Sigmoid colon (tissue), 4 donors: ENCODE data around the gene STK32B.

Experiments used
- CTCF ChIP-seq, 4 experiments: fragments of 450-650 bp in 3 of 4; fragments of 200-600 bp in 1 of 4; IDR thresholded peaks; one replicate each; pipeline ENCODE4 v1.5.1; 2016 to 2019; ENCODE audit warnings: antibody characterized with exemption in 4 of 4, mild to moderate bottlenecking in 3 of 4, moderate library complexity in 2 of 4
- EP300 ChIP-seq, 4 donors: sonication (generic); formaldehyde crosslinking; IDR thresholded peaks; one replicate each; pipeline ENCODE4 v1.6.1; 2017; ENCODE audit warnings: antibody characterized with exemption in 4 of 4
- POLR2A ChIP-seq, 2 donors: fragments of 450-650 bp; IDR thresholded peaks; one replicate each; pipeline ENCODE4 v1.6.1; 2016; ENCODE audit warnings: antibody characterized with exemption in 2 of 2, mild to moderate bottlenecking in 2 of 2, moderate library complexity in 2 of 2
- POLR2AphosphoS5 ChIP-seq, 4 donors: sonication (generic); formaldehyde crosslinking; IDR thresholded peaks; one replicate each; pipeline ENCODE4 v1.6.1; 2017; ENCODE audit warnings: antibody characterized with exemption in 4 of 4

GRCh38 chr4:5030221-5030620 lies 21.1 kb upstream of the STK32B start:
- TF ChIP-seq POLR2A (IDR thresholded peaks at IDR 0.05) = no peak
- no peak for TF ChIP-seq CTCF (IDR thresholded peaks at IDR 0.05)
- TF ChIP-seq POLR2AphosphoS5 (IDR thresholded peaks at IDR 0.05) = no peak
- no peak for TF ChIP-seq EP300 (IDR thresholded peaks at IDR 0.05)
